ENCODE data around the gene FRAS1.

GRCh38 chr4:78038704-78039103 is 18.4 kb upstream of the FRAS1 start:
- TF ChIP-seq EP300 (conservative IDR thresholded peaks at IDR 0.05; ENCODE audit: poor library complexity, severe bottlenecking) (no peak), CTCF (IDR thresholded peaks at IDR 0.05; ENCODE audit: poor library complexity, severe bottlenecking) (no peak), EZH2 (IDR thresholded peaks at IDR 0.05; ENCODE audit: borderline replicate concordance, insufficient read depth, low read length, poor library complexity, severe bottlenecking) (no peak), TAF1 (IDR thresholded peaks at IDR 0.05; ENCODE audit: low read depth) (no peak), REST (IDR thresholded peaks at IDR 0.05; ENCODE audit: borderline replicate concordance) (no peak), RAD21 (conservative IDR thresholded peaks at IDR 0.05) (no peak), POLR2AphosphoS5 (IDR thresholded peaks at IDR 0.05) (no peak), SMC3 (conservative IDR thresholded peaks at IDR 0.05; ENCODE audit: poor library complexity) (no peak)

All from neural cell (in vitro differentiated cells).